Neural cell (in vitro differentiated cells): ENCODE measurements around the gene HDHD3. TPM values are rescaled to one million over a fixed set of nuclear protein-coding genes. Genes with fewer than 3 reads are reported as not detected.

Experiments
- H2AFZ ChIP-seq: fragments of 200-600, 300-800 bp; sonication (generic), shearing (Covaris generic); 2 replicates; pipeline ENCODE4 v1.6.0; 2014; ENCODE audit warnings: low read depth, mild to moderate bottlenecking, antibody characterized with exemption, low read length, moderate library complexity
- H3F3A ChIP-seq: fragments of 200-600 bp; shearing (Covaris generic); 2 replicates; pipeline ENCODE4 v1.6.1; 2016; ENCODE audit warnings: mild to moderate bottlenecking, moderate library complexity, mixed read lengths, antibody characterized with exemption, low read length; ENCODE audit not compliant: insufficient read depth, poor library complexity, severe bottlenecking
- H3K27ac ChIP-seq: fragments of 200-600, 300-800 bp; sonication (generic), shearing (Covaris generic); 2 replicates; pipeline ENCODE4 v1.5.1; 2014; ENCODE audit warnings: mild to moderate bottlenecking, low read length, moderate library complexity
- H3K27me3 ChIP-seq: fragments of 300-800, 200-600 bp; sonication (generic), shearing (Covaris generic); 2 replicates; pipeline ENCODE4 v1.6.0; 2014; ENCODE audit warnings: mild to moderate bottlenecking, low read depth, low read length, moderate library complexity; ENCODE audit not compliant: insufficient read depth
- H3K36me3 ChIP-seq: fragments of 300-800, 200-600 bp; sonication (generic), shearing (Covaris generic); 2 replicates; pipeline ENCODE4 v1.5.1; 2014; ENCODE audit warnings: mild to moderate bottlenecking, antibody characterized with exemption, low read length, moderate library complexity; ENCODE audit not compliant: insufficient read depth
- H3K4me2 ChIP-seq: fragments of 300-800, 200-600 bp; sonication (generic), shearing (Covaris generic); 2 replicates; pipeline ENCODE4 v1.6.0; 2014; ENCODE audit warnings: mild to moderate bottlenecking, low read length
- H3K4me3 ChIP-seq: fragments of 300-800, 200-600 bp; sonication (generic), shearing (Covaris generic); 2 replicates; pipeline ENCODE4 v1.5.1; 2014; ENCODE audit warnings: mild to moderate bottlenecking, low read length, moderate library complexity
- H3K79me2 ChIP-seq: fragments of 200-600 bp; shearing (Covaris generic); replicated peaks from 2 replicates; pipeline ENCODE4 v1.6.0; 2014; ENCODE audit warnings: mild to moderate bottlenecking, low read length, moderate library complexity; ENCODE audit not compliant: insufficient read depth
- H3K9ac ChIP-seq: fragments of 300-800, 200-600 bp; sonication (generic), shearing (Covaris generic); 2 replicates; pipeline ENCODE4 v1.6.1; 2016; ENCODE audit warnings: mild to moderate bottlenecking, low read length, mixed read lengths
- H3K9me2 ChIP-seq: fragments of 200-600 bp; shearing (Covaris generic); 2 replicates; pipeline ENCODE4 v1.6.1; 2016; ENCODE audit warnings: mild to moderate bottlenecking, low read length, mixed read lengths; ENCODE audit not compliant: insufficient read depth
- H3K9me3 ChIP-seq: fragments of 200-600, 300-800 bp; sonication (generic), shearing (Covaris generic); 2 replicates; pipeline ENCODE4 v1.6.1; 2016; ENCODE audit warnings: mild to moderate bottlenecking, mixed run types, low read length, moderate library complexity, mixed read lengths
- H4K20me1 ChIP-seq: fragments of 200-600 bp; shearing (Covaris generic); 2 replicates; pipeline ENCODE4 v1.6.1; 2016; ENCODE audit warnings: mild to moderate bottlenecking, mixed run types; ENCODE audit not compliant: insufficient read depth
- CTCF ChIP-seq: fragments of 450-650 bp; IDR thresholded peaks from 2 replicates; pipeline ENCODE4 v1.5.1; 2014; ENCODE audit warnings: antibody characterized with exemption, mild to moderate bottlenecking, moderate library complexity; ENCODE audit not compliant: poor library complexity, severe bottlenecking
- EP300 ChIP-seq: fragments of 450-650 bp; conservative IDR thresholded peaks from 2 replicates; pipeline ENCODE4 v1.6.1; 2014; ENCODE audit warnings: antibody characterized with exemption, mild to moderate bottlenecking, moderate library complexity; ENCODE audit not compliant: poor library complexity, severe bottlenecking
- EZH2 ChIP-seq: fragments of 200-600, 300-800 bp; shearing (Covaris generic), sonication (generic); IDR thresholded peaks from 2 replicates; pipeline ENCODE4 v1.6.1; 2014; ENCODE audit warnings: antibody characterized with exemption, low read length, borderline replicate concordance, mild to moderate bottlenecking; ENCODE audit not compliant: insufficient read depth, poor library complexity, severe bottlenecking
- MXI1 ChIP-seq: fragments of 450-650 bp; conservative IDR thresholded peaks from 2 replicates; pipeline ENCODE4 v1.6.1; 2014; ENCODE audit warnings: antibody characterized with exemption, mild to moderate bottlenecking; ENCODE audit not compliant: poor library complexity, severe bottlenecking
- POLR2AphosphoS5 ChIP-seq: IDR thresholded peaks from 2 replicates; pipeline ENCODE4 v1.6.1; 2012
- RAD21 ChIP-seq: fragments of 450-650 bp; conservative IDR thresholded peaks from 2 replicates; pipeline ENCODE4 v1.6.1; 2014; ENCODE audit warnings: antibody characterized with exemption, mild to moderate bottlenecking, moderate library complexity
- REST ChIP-seq: IDR thresholded peaks from 2 replicates; pipeline ENCODE4 v1.6.1; 2012; ENCODE audit warnings: borderline replicate concordance
- SMC3 ChIP-seq: fragments of 450-650 bp; conservative IDR thresholded peaks from 2 replicates; pipeline ENCODE4 v1.6.1; 2014; ENCODE audit warnings: antibody characterized with exemption, mild to moderate bottlenecking, moderate library complexity; ENCODE audit not compliant: poor library complexity
- TAF1 ChIP-seq: IDR thresholded peaks from 2 replicates; pipeline ENCODE4 v1.6.1; 2012; ENCODE audit warnings: low read depth
- polyA plus RNA-seq: library from polyadenylated mRNA; depleted of rRNA; stranded (reverse); fragments of >200 nt; gene quantifications from 2 replicates; pipeline ENCODE4 v1.2.3, GENCODE V29; 2014

The HDHD3 gene
- polyA plus RNA-seq, 1 donor from 2014 or later = 31.2 TPM

- H2AFZ ChIP-seq = no peak overlapping the region
Observed at GRCh38 chr9:113349066-113349444, 27.7 kb downstream of the HDHD3 start.

GRCh38 chr9:113348437-113348836 lies 28.3 kb downstream of the HDHD3 start:
- H3K27ac ChIP-seq = no peak overlapping the region
- no peaks in the 10 kb centered on the region for H4K20me1 ChIP-seq
- no peaks in the 10 kb centered on the region for H3K79me2 ChIP-seq
- H3K36me3 ChIP-seq = no peaks in the 10 kb centered on the region
- no peak overlapping the region for H3K4me3 ChIP-seq
- no peak for TF ChIP-seq MXI1
- TF ChIP-seq TAF1 = no peak
- TF ChIP-seq POLR2AphosphoS5 = no peak
- TF ChIP-seq RAD21 = no peak
- H3K4me2 ChIP-seq = no peak overlapping the region
- no peaks in the 10 kb centered on the region for H3F3A ChIP-seq
- H3K9me2 ChIP-seq = no peaks in the 10 kb centered on the region
- no peak overlapping the region for H2AFZ ChIP-seq
- peaks cover 50% of the 10 kb centered on the region for H3K27me3 ChIP-seq
- H3K9ac ChIP-seq = no peak overlapping the region
- H3K9me3 ChIP-seq = no peaks in the 10 kb centered on the region

More at GRCh38 chr9:113349066-113349444, 27.7 kb downstream of the HDHD3 start:
- no peak overlapping the region for H3K27ac ChIP-seq
- H3K79me2 ChIP-seq = no peaks in the 10 kb centered on the region
- H3K27me3 ChIP-seq = peaks cover 50% of the 10 kb centered on the region
- no peaks in the 10 kb centered on the region for H3F3A ChIP-seq
- no peaks in the 10 kb centered on the region for H3K36me3 ChIP-seq
- H3K4me2 ChIP-seq = no peak overlapping the region
- H3K9ac ChIP-seq = no peak overlapping the region
- peak overlapping the region; percentile 39 for H3K4me3 ChIP-seq
- H3K9me3 ChIP-seq = no peaks in the 10 kb centered on the region
- no peaks in the 10 kb centered on the region for H4K20me1 ChIP-seq
- TF ChIP-seq CTCF (no peak), EZH2 (no peak), EP300 (no peak), REST (no peak), RAD21 (no peak), SMC3 (no peak), POLR2AphosphoS5 (no peak), MXI1 (no peak)
- H3K9me2 ChIP-seq = no peaks in the 10 kb centered on the region

GRCh38 chr9:113345671-113346070 lies 31.1 kb downstream of the HDHD3 start:
- Histone ChIP-seq H3K4me3 (no peak overlapping the region), H4K20me1 (no peaks in the 10 kb centered on the region), H3K27ac (no peak overlapping the region), H3K4me2 (no peak overlapping the region), H3K27me3 (peaks cover 36% of the 10 kb centered on the region), H2AFZ (no peak overlapping the region), H3K36me3 (no peaks in the 10 kb centered on the region), H3F3A (no peaks in the 10 kb centered on the region), H3K79me2 (no peaks in the 10 kb centered on the region), H3K9me3 (no peaks in the 10 kb centered on the region), H3K9me2 (no peaks in the 10 kb centered on the region), H3K9ac (no peak overlapping the region)
- no peak for TF ChIP-seq MXI1
- no peak for TF ChIP-seq RAD21
- TF ChIP-seq REST = no peak
- TF ChIP-seq EP300 = no peak
- no peak for TF ChIP-seq EZH2
- TF ChIP-seq SMC3 = no peak
- TF ChIP-seq CTCF = no peak
- no peak for TF ChIP-seq TAF1
- TF ChIP-seq POLR2AphosphoS5 = no peak
